MM.1S (cell line): ENCODE results near the gene OSER1.

ENCODE experiments used
- DNase-seq: peaks from one replicate; pipeline ENCODE4 v3.0.0-alpha.2; 2015
- H2AFZ ChIP-seq: fragments of 300-600 bp; sonication (generic); 2 replicates; pipeline ENCODE4 v1.6.0; 2016; ENCODE audit warnings: antibody characterized with exemption, low read length
- H3F3A ChIP-seq: fragments of 300-600 bp; sonication (generic); 2 replicates; pipeline ENCODE4 v1.6.1; 2016; ENCODE audit warnings: mild to moderate bottlenecking, antibody characterized with exemption, low read length, moderate library complexity, mixed read lengths; ENCODE audit not compliant: insufficient read depth
- H3K27ac ChIP-seq: fragments of 300-600 bp; sonication (generic); 2 replicates; pipeline ENCODE4 v1.5.1; 2016; ENCODE audit warnings: mild to moderate bottlenecking, low read length
- H3K27me3 ChIP-seq: fragments of 300-600 bp; sonication (generic); replicated peaks from 2 replicates; pipeline ENCODE4 v1.6.0; 2016; ENCODE audit warnings: low read length; ENCODE audit not compliant: insufficient read depth
- H3K36me3 ChIP-seq: fragments of 300-600 bp; sonication (generic); replicated peaks from 2 replicates; pipeline ENCODE4 v1.6.1; 2016; ENCODE audit warnings: mild to moderate bottlenecking, low read length, mixed read lengths; ENCODE audit not compliant: insufficient read depth
- H3K4me1 ChIP-seq: fragments of 300-600 bp; sonication (generic); 2 replicates; pipeline ENCODE4 v1.6.1; 2016; ENCODE audit warnings: low read length, mixed read lengths
- H3K4me2 ChIP-seq: fragments of 300-600 bp; sonication (generic); 2 replicates; pipeline ENCODE4 v1.6.0; 2016; ENCODE audit warnings: low read depth, low read length
- H3K4me3 ChIP-seq: fragments of 300-600 bp; sonication (generic); 2 replicates; pipeline ENCODE4 v1.5.1; 2016; ENCODE audit warnings: low read length, mixed read lengths
- H3K79me2 ChIP-seq: fragments of 300-600 bp; sonication (generic); 2 replicates; pipeline ENCODE4 v1.6.1; 2016; ENCODE audit warnings: mixed run types, low read length, mixed read lengths
- H3K9ac ChIP-seq: fragments of 300-600 bp; sonication (generic); 2 replicates; pipeline ENCODE4 v1.6.1; 2016; ENCODE audit warnings: low read length, mixed read lengths
- H3K9me2 ChIP-seq: fragments of 300-600 bp; sonication (generic); replicated peaks from 2 replicates; pipeline ENCODE4 v1.6.1; 2016; ENCODE audit warnings: mild to moderate bottlenecking, low read length, mixed read lengths; ENCODE audit not compliant: insufficient read depth
- H3K9me3 ChIP-seq: fragments of 300-600 bp; sonication (generic); replicated peaks from 2 replicates; pipeline ENCODE4 v1.6.1; 2016; ENCODE audit warnings: mild to moderate bottlenecking, low read length, mixed read lengths; ENCODE audit not compliant: insufficient read depth
- H4K20me1 ChIP-seq: fragments of 300-600 bp; sonication (generic); 2 replicates; pipeline ENCODE4 v1.6.1; 2016; ENCODE audit warnings: mild to moderate bottlenecking, low read length, moderate library complexity, mixed read lengths; ENCODE audit not compliant: insufficient read depth
- EZH2 ChIP-seq: fragments of 300-600 bp; sonication (generic); optimal IDR thresholded peaks from 2 replicates; pipeline ENCODE3; 2017; ENCODE audit warnings: low read depth, mild to moderate bottlenecking, antibody characterized with exemption, low read length, mixed read lengths
- EZH2phosphoT487 ChIP-seq: fragments of 300-600 bp; sonication (generic); IDR thresholded peaks from 2 replicates; pipeline ENCODE4 v1.6.1; 2018; ENCODE audit warnings: antibody characterized with exemption, low read length
- TF ChIP-seq, protein P1 (sequence below): fragments of 300-600 bp; sonication (generic); IDR thresholded peaks from 2 replicates; pipeline ENCODE4 v1.5.1; 2016; ENCODE audit warnings: antibody characterized with exemption, low read length, mixed read lengths

The OSER1 gene

DNA sequence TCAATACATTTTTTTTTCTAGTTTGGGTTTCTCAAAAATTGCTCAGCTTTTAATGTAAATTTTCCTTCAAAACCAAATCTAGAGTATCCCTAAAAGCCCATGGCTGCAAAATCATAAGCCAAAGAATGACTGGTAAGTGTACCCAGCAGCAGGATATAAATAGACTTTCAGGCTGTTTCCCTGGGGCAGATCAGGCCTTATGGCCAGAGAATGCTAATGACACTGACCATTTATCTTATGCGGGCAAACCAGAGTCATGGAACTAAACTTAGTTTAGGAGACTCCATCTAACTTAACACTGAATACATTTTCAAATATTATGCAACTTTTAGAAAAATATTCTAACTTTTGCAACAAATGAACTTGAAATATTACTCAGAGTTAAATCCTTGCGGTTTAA lies 7.4 kb downstream of the OSER1 start:
- Histone ChIP-seq H3K27me3 (no peaks in the 10 kb centered on the region), H3K4me1 (peaks cover 6% of the 10 kb centered on the region; the same call in 1 of the 2 replicates)
- no peak for DNase-seq

DNA sequence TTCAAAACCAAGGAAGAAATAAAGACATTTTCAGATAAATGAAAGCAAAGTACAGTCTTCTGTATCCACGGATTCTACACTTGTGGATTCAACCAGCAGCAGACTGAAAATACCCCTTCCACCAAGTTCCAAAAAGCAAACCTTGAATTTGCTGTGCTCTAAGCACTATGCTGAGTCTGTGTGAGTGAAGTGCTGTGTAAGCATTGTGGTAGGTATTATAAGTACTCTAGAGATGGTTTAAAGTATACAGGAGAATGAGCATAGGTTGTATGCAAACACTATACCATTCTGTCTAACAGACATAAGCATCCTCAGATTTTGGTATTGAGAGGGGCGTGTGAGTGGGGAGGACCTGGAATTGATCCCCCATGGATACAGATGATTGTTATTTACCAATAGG lies 9.6 kb downstream of the OSER1 start:
- H3K79me2 ChIP-seq: peaks cover 69% of the 10 kb centered on the region
- H3K36me3 ChIP-seq: peaks cover 9% of the 10 kb centered on the region
- H3K9me3 ChIP-seq: no peaks in the 10 kb centered on the region
- H3K9ac ChIP-seq: no peak overlapping the region
- no peak overlapping the region for H3K4me3 ChIP-seq
- no peaks in the 10 kb centered on the region for H3K9me2 ChIP-seq
- H2AFZ ChIP-seq: no peak overlapping the region
- no peaks in the 10 kb centered on the region for H3F3A ChIP-seq
- no peak overlapping the region for H3K4me2 ChIP-seq
- H3K27ac ChIP-seq: no peak overlapping the region
- H4K20me1 ChIP-seq: no peaks in the 10 kb centered on the region
- no peaks in the 10 kb centered on the region; the same call in 1 of the 2 replicates for H3K4me1 ChIP-seq
- TF ChIP-seq EZH2phosphoT487 (no peak), EZH2 (no peak)
- TF ChIP-seq, protein P1, sequence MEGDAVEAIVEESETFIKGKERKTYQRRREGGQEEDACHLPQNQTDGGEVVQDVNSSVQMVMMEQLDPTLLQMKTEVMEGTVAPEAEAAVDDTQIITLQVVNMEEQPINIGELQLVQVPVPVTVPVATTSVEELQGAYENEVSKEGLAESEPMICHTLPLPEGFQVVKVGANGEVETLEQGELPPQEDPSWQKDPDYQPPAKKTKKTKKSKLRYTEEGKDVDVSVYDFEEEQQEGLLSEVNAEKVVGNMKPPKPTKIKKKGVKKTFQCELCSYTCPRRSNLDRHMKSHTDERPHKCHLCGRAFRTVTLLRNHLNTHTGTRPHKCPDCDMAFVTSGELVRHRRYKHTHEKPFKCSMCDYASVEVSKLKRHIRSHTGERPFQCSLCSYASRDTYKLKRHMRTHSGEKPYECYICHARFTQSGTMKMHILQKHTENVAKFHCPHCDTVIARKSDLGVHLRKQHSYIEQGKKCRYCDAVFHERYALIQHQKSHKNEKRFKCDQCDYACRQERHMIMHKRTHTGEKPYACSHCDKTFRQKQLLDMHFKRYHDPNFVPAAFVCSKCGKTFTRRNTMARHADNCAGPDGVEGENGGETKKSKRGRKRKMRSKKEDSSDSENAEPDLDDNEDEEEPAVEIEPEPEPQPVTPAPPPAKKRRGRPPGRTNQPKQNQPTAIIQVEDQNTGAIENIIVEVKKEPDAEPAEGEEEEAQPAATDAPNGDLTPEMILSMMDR: no peak
- H3K27me3 ChIP-seq: no peaks in the 10 kb centered on the region
- DNase-seq: peak; percentile 40

More for the DNA sequence above, 7.4 kb downstream of the OSER1 start:
- Histone ChIP-seq H3K9me3 (no peaks in the 10 kb centered on the region), H3K4me3 (no peak overlapping the region), H3K27ac (no peak overlapping the region), H3F3A (no peaks in the 10 kb centered on the region), H2AFZ (no peak overlapping the region), H3K9ac (no peak overlapping the region), H3K79me2 (peaks cover 90% of the 10 kb centered on the region), H3K36me3 (peaks cover 2% of the 10 kb centered on the region; the same call in 1 of the 2 replicates), H4K20me1 (peaks cover 8% of the 10 kb centered on the region), H3K4me2 (no peak overlapping the region), H3K9me2 (no peaks in the 10 kb centered on the region)
- TF ChIP-seq EZH2: no peak
- TF ChIP-seq EZH2phosphoT487: no peak
- TF ChIP-seq, protein P1: no peak

DNA sequence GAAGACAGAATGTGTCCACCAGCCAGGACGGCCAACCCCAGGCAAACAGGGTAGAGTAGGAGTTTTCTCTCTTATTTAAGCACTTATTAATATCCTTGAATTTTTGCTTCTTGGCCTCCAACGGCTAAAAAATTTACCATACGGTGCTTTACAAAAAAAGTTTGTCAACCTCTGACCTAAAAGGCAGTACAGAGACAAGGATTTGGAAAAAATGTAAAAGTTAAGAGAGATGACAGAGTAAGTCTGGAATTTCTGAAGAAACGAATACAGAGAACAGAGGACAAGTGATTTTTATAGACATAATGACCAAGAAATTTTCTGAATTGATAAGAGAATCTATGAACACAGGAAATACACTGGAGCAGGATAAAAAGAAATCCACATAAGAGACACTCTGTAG lies 10.2 kb downstream of the OSER1 start:
- no peak overlapping the region for H3K4me2 ChIP-seq
- no peaks in the 10 kb centered on the region for H3K27me3 ChIP-seq
- no peak for DNase-seq
- H2AFZ ChIP-seq: no peak overlapping the region
- no peaks in the 10 kb centered on the region for H4K20me1 ChIP-seq
- no peak overlapping the region for H3K9ac ChIP-seq
- H3K27ac ChIP-seq: no peak overlapping the region
- H3F3A ChIP-seq: no peaks in the 10 kb centered on the region
- no peak overlapping the region for H3K4me3 ChIP-seq
- H3K36me3 ChIP-seq: peaks cover 8% of the 10 kb centered on the region
- H3K4me1 ChIP-seq: no peaks in the 10 kb centered on the region; the same call in 1 of the 2 replicates
- no peaks in the 10 kb centered on the region for H3K9me2 ChIP-seq
- no peaks in the 10 kb centered on the region for H3K9me3 ChIP-seq
- peaks cover 64% of the 10 kb centered on the region for H3K79me2 ChIP-seq
- no peak for TF ChIP-seq EZH2
- TF ChIP-seq, protein P1: no peak
- no peak for TF ChIP-seq EZH2phosphoT487
